ENCODE measurements around the gene KANK4. TPM values are rescaled to one million over a fixed set of nuclear protein-coding genes. Genes with fewer than 3 reads are reported as not detected.

KANK4 gene
- polyA plus RNA-seq, 1 donor (not counting 4 experiments of a cell fraction or from before 2014, with no cell fraction given) = 0.92 TPM

DNA sequence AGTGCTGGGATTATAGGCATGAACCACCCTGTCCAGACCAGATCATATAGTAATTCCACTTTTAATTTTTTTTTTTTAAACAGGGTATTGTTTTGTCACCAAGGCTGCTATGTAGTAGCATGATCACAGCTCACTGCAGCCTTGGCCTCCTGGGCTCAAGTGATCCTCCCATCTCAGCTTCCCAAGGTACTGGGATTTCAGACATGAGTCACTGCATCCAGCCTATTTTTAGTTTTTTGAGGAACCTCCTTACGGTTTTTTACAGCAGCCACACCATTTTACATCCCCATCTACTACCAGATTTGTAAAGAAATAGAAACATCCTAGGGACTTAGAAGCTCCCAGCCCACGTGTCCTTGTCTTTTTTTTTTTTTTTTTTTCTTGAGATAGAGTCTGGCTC, 100.6 kb downstream of the KANK4 start:
- no peaks in the 10 kb centered on the region for H3K36me3 ChIP-seq (ENCODE audit: control insufficient read depth in 2 of 2, extremely low read depth in 1 of 2, insufficient read depth in 2 of 2, low read length in 2 of 2)
- H3K9ac ChIP-seq (ENCODE audit: control insufficient read depth, extremely low read depth, insufficient read depth, low read length) = no peak overlapping the region
- no peak overlapping the region for H2AFZ ChIP-seq (ENCODE audit: control insufficient read depth, low read length)
- no peaks in the 10 kb centered on the region for H3K9me1 ChIP-seq (ENCODE audit: control insufficient read depth, extremely low read depth, insufficient read depth, low read length)
- no peak overlapping the region for H3K27ac ChIP-seq (ENCODE audit: control insufficient read depth, insufficient read depth, low read length)
- H3K9me3 ChIP-seq (ENCODE audit: control insufficient read depth, low read depth, low read length) = no peaks in the 10 kb centered on the region
- H3K4me1 ChIP-seq (ENCODE audit: control insufficient read depth, extremely low read depth, insufficient read depth, low read length) = no peaks in the 10 kb centered on the region
- no peak overlapping the region for H3K4me3 ChIP-seq (ENCODE audit: control insufficient read depth in 2 of 3, extremely low read depth in 1 of 3, insufficient read depth in 2 of 3, low read depth in 1 of 3, low read length in 3 of 3)
- no peak for FAIRE-seq
- H3K79me2 ChIP-seq (ENCODE audit: control insufficient read depth, insufficient read depth, low read length) = no peaks in the 10 kb centered on the region
- H4K20me1 ChIP-seq (ENCODE audit: control insufficient read depth, extremely low read depth, insufficient read depth, low read length) = no peaks in the 10 kb centered on the region
- no peaks in the 10 kb centered on the region for H3K27me3 ChIP-seq (ENCODE audit: control insufficient read depth, extremely low read depth, insufficient read depth, low read length)
- no peak for DNase-seq (ENCODE audit: low read depth, low spot score)
- no peak for TF ChIP-seq CTCF (optimal IDR thresholded peaks at IDR 0.05 in 1 of 3, IDR thresholded peaks at IDR 0.05 in 1 of 3, conservative IDR thresholded peaks at IDR 0.05 in 1 of 3; ENCODE audit: extremely low read depth in 1 of 3, insufficient read depth in 2 of 3, low read length in 3 of 3)
- TF ChIP-seq EZH2 (IDR thresholded peaks at IDR 0.05; ENCODE audit: low read length) = no peak
- dilution Hi-C loops (cut with MboI; ENCODE audit: extremely low pct_ligation_motif_present, low sequenced_read_pairs) = no loop called here
- no peak overlapping the region for H3K4me2 ChIP-seq (ENCODE audit: control insufficient read depth, extremely low read depth, insufficient read depth, low read depth, low read length)

DNA sequence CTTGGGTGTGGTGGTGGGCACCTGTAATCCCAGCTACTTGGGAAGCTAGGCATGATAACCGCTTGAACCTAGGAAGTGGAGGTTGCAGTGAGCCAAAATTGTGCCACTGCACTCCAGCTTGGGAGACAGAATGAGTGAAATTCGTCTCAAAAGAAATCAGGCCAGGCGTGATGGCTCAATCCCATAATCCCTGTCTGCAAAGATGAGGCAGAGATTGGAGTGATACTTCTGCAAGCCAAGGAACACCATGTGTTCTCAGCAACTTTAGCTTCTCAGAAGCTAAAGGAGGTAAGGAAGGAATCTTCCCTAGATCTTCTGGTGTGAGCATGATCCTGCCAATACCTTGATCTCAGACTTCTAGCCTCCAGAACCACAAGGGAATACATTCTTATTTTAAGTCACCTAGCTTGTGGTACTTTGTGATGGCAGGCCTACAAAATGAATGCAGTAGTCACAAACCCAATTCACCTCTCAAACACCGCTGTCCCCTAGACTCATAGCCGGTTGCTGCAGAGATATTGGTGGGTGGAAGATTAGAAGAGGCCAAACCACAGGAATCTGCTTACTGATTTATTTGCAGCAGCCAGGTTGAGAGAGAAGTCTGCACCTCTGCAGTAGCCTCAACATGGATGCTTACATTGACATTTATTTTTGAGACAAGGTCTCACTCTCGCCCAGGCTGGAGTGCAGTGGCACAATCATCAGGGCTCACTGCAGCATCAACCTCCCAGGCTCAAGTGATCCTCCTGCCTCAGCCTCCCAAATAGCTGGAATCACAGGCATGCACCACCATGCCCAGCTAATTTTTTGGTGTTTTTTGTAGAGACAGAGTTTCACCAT, 105.9 kb downstream of the KANK4 start:
- no peak overlapping the region for H3K9ac ChIP-seq (ENCODE audit: control insufficient read depth, extremely low read depth, insufficient read depth, low read length)
- TF ChIP-seq EZH2 (IDR thresholded peaks at IDR 0.05; ENCODE audit: low read length) (no peak), CTCF (optimal IDR thresholded peaks at IDR 0.05 in 1 of 3, IDR thresholded peaks at IDR 0.05 in 1 of 3, conservative IDR thresholded peaks at IDR 0.05 in 1 of 3; ENCODE audit: extremely low read depth in 1 of 3, insufficient read depth in 2 of 3, low read length in 3 of 3) (no peak)
- H3K9me3 ChIP-seq (ENCODE audit: control insufficient read depth, low read depth, low read length) = peaks cover 3% of the 10 kb centered on the region
- no peaks in the 10 kb centered on the region for H3K36me3 ChIP-seq (ENCODE audit: control insufficient read depth in 2 of 2, extremely low read depth in 1 of 2, insufficient read depth in 2 of 2, low read length in 2 of 2)
- DNase-seq (ENCODE audit: low read depth, low spot score) (no peak), FAIRE-seq (no peak)
- no peak overlapping the region for H3K4me2 ChIP-seq (ENCODE audit: control insufficient read depth, extremely low read depth, insufficient read depth, low read depth, low read length)
- no peaks in the 10 kb centered on the region for H3K27me3 ChIP-seq (ENCODE audit: control insufficient read depth, extremely low read depth, insufficient read depth, low read length)
- dilution Hi-C loops (cut with MboI; ENCODE audit: extremely low pct_ligation_motif_present, low sequenced_read_pairs) = no loop called here
- H4K20me1 ChIP-seq (ENCODE audit: control insufficient read depth, extremely low read depth, insufficient read depth, low read length) = no peaks in the 10 kb centered on the region
- no peak overlapping the region for H3K4me3 ChIP-seq (ENCODE audit: control insufficient read depth in 2 of 3, extremely low read depth in 1 of 3, insufficient read depth in 2 of 3, low read depth in 1 of 3, low read length in 3 of 3)
- no peak overlapping the region for H2AFZ ChIP-seq (ENCODE audit: control insufficient read depth, low read length)
- no peaks in the 10 kb centered on the region for H3K79me2 ChIP-seq (ENCODE audit: control insufficient read depth, insufficient read depth, low read length)
- no peaks in the 10 kb centered on the region for H3K9me1 ChIP-seq (ENCODE audit: control insufficient read depth, extremely low read depth, insufficient read depth, low read length)
- peaks cover 8% of the 10 kb centered on the region for H3K4me1 ChIP-seq (ENCODE audit: control insufficient read depth, extremely low read depth, insufficient read depth, low read length)
- no peak overlapping the region for H3K27ac ChIP-seq (ENCODE audit: control insufficient read depth, insufficient read depth, low read length)

Measured in keratinocyte (primary cell).